ENCODE results near the gene ANGPTL1.

GRCh38 chr1:178919581-178919980, 48.7 kb upstream of the ANGPTL1 start:
- TF ChIP-seq POLR2AphosphoS5 (IDR thresholded peaks at IDR 0.05; ENCODE audit: low read depth, low read length): no peak
- TF ChIP-seq POLR2A (IDR thresholded peaks at IDR 0.05; ENCODE audit: control extremely low read depth in 1 of 2, low read depth in 2 of 2, low read length in 2 of 2): no peak
- TF ChIP-seq SUZ12 (IDR thresholded peaks at IDR 0.05; ENCODE audit: low read length): no peak
- TF ChIP-seq, protein P1, sequence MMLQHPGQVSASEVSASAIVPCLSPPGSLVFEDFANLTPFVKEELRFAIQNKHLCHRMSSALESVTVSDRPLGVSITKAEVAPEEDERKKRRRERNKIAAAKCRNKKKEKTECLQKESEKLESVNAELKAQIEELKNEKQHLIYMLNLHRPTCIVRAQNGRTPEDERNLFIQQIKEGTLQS (IDR thresholded peaks at IDR 0.05; ENCODE audit: insufficient read depth, low read depth, low read length): no peak
- TF ChIP-seq CTCF (IDR thresholded peaks at IDR 0.05; ENCODE audit: control extremely low read depth in 1 of 3, insufficient read depth in 1 of 3, low read depth in 1 of 3, low read length in 3 of 3): no peak
- TF ChIP-seq EZH2 (IDR thresholded peaks at IDR 0.05; ENCODE audit: low read depth, low read length, severe bottlenecking): no peak
- TF ChIP-seq TCF12 (IDR thresholded peaks at IDR 0.05; ENCODE audit: low read depth, low read length): no peak
- TF ChIP-seq ZNF274 (IDR thresholded peaks at IDR 0.05; ENCODE audit: borderline replicate concordance, extremely low read depth, low read length): no peak
- TF ChIP-seq TBP (IDR thresholded peaks at IDR 0.05; ENCODE audit: low read depth, low read length): no peak
- TF ChIP-seq MAFK (IDR thresholded peaks at IDR 0.05; ENCODE audit: low read depth, low read length): no peak
- TF ChIP-seq, protein P2, sequence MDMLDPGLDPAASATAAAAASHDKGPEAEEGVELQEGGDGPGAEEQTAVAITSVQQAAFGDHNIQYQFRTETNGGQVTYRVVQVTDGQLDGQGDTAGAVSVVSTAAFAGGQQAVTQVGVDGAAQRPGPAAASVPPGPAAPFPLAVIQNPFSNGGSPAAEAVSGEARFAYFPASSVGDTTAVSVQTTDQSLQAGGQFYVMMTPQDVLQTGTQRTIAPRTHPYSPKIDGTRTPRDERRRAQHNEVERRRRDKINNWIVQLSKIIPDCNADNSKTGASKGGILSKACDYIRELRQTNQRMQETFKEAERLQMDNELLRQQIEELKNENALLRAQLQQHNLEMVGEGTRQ (IDR thresholded peaks at IDR 0.05; ENCODE audit: low read length): no peak
- TF ChIP-seq CHD2 (IDR thresholded peaks at IDR 0.05; ENCODE audit: low read length): no peak
- no peak for TF ChIP-seq SP2 (IDR thresholded peaks at IDR 0.05; ENCODE audit: low read length)
- TF ChIP-seq, protein P3, sequence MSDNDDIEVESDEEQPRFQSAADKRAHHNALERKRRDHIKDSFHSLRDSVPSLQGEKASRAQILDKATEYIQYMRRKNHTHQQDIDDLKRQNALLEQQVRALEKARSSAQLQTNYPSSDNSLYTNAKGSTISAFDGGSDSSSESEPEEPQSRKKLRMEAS (IDR thresholded peaks at IDR 0.05): no peak

All from H1 (cell line).